Measurements from ENCODE around the gene ELAPOR2. TPM values are rescaled to one million over a fixed set of nuclear protein-coding genes. Genes with fewer than 3 reads are reported as not detected.
A peak's percentile ranks its signal among the peaks of the same experiment; 100 is the strongest.

Gene ELAPOR2
- total RNA-seq, 2 donors from 2014 or later: 67.2 to 75.7 TPM

GRCh38 chr7:87021285-87021684 lies 38.2 kb downstream of the ELAPOR2 start:
- TF ChIP-seq, protein P1, sequence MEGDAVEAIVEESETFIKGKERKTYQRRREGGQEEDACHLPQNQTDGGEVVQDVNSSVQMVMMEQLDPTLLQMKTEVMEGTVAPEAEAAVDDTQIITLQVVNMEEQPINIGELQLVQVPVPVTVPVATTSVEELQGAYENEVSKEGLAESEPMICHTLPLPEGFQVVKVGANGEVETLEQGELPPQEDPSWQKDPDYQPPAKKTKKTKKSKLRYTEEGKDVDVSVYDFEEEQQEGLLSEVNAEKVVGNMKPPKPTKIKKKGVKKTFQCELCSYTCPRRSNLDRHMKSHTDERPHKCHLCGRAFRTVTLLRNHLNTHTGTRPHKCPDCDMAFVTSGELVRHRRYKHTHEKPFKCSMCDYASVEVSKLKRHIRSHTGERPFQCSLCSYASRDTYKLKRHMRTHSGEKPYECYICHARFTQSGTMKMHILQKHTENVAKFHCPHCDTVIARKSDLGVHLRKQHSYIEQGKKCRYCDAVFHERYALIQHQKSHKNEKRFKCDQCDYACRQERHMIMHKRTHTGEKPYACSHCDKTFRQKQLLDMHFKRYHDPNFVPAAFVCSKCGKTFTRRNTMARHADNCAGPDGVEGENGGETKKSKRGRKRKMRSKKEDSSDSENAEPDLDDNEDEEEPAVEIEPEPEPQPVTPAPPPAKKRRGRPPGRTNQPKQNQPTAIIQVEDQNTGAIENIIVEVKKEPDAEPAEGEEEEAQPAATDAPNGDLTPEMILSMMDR (conservative IDR thresholded peaks at IDR 0.05): no peak
- no peak overlapping the region for H3K9ac ChIP-seq (ENCODE audit: extremely low read depth, low read length, poor library complexity, severe bottlenecking)
- Mint-ChIP-seq H3K36me3 (ENCODE audit: low read depth) (peaks cover 12% of the 10 kb centered on the region), H3K4me3 (no peak overlapping the region), H3K27ac (no peak overlapping the region), H3K9me3 (no peaks in the 10 kb centered on the region), H3K4me1 (peaks cover 8% of the 10 kb centered on the region), H3K27me3 (ENCODE audit: insufficient read depth) (no peaks in the 10 kb centered on the region)
- H3K9me3 ChIP-seq (ENCODE audit: control insufficient read depth, low read length): peaks cover 12% of the 10 kb centered on the region
- H3K27ac ChIP-seq (ENCODE audit: low read depth, low read length): peak overlapping the region; percentile 44
- no peak for DNase-seq
- no peaks in the 10 kb centered on the region for H3K27me3 ChIP-seq (ENCODE audit: control insufficient read depth, insufficient read depth, low read length, poor library complexity, severe bottlenecking)
- no peaks in the 10 kb centered on the region for H3K36me3 ChIP-seq (ENCODE audit: control insufficient read depth, insufficient read depth, low read length)
- H3K4me1 ChIP-seq (ENCODE audit: control insufficient read depth, insufficient read depth, low read length): no peaks in the 10 kb centered on the region
- no peak overlapping the region for H3K4me3 ChIP-seq (ENCODE audit: low read length)
- WGBS, 2 experiments (ENCODE audit: insufficient coverage in 1 of 2, insufficient read length in 1 of 2): 83% methylated on average over 2 of the region's 2 CpGs; no CpG with 5 or more reads in 1 of the 2 experiments

- H3K4me1 ChIP-seq (ENCODE audit: control insufficient read depth, insufficient read depth, low read length): peaks cover 4% of the 10 kb centered on the region
- H3K27ac ChIP-seq (ENCODE audit: low read depth, low read length): no peak overlapping the region
- H3K9ac ChIP-seq (ENCODE audit: extremely low read depth, low read length, poor library complexity, severe bottlenecking): no peak overlapping the region
- no peaks in the 10 kb centered on the region for H3K27me3 ChIP-seq (ENCODE audit: control insufficient read depth, insufficient read depth, low read length, poor library complexity, severe bottlenecking)
- TF ChIP-seq, protein P1 (conservative IDR thresholded peaks at IDR 0.05): no peak
- Mint-ChIP-seq H3K9me3 (no peaks in the 10 kb centered on the region), H3K27ac (no peak overlapping the region), H3K4me3 (no peak overlapping the region), H3K27me3 (ENCODE audit: insufficient read depth) (no peaks in the 10 kb centered on the region), H3K4me1 (peaks cover 15% of the 10 kb centered on the region), H3K36me3 (ENCODE audit: low read depth) (peaks cover 2% of the 10 kb centered on the region)
- DNase-seq: no peak
- 96% methylated on average over 2 of the region's 4 CpGs; no CpG with 5 or more reads in 1 of the 2 experiments for WGBS, 2 experiments (ENCODE audit: insufficient coverage in 1 of 2, insufficient read length in 1 of 2)
- no peak overlapping the region for H3K4me3 ChIP-seq (ENCODE audit: low read length)
- H3K9me3 ChIP-seq (ENCODE audit: control insufficient read depth, low read length): no peaks in the 10 kb centered on the region
- H3K36me3 ChIP-seq (ENCODE audit: control insufficient read depth, insufficient read depth, low read length): no peaks in the 10 kb centered on the region
These were observed 42.8 kb downstream of the ELAPOR2 start for GRCh38 chr7:87016606-87017005.

GRCh38 chr7:87013840-87014190 lies 45.6 kb downstream of the ELAPOR2 start:
- no peak overlapping the region for H3K4me3 Mint-ChIP-seq
- no peaks in the 10 kb centered on the region for H3K36me3 ChIP-seq (ENCODE audit: control insufficient read depth, insufficient read depth, low read length)
- 93 to 100% methylated on average over 1 to 2 of the region's 2 CpGs for WGBS, 2 experiments (ENCODE audit: insufficient coverage in 1 of 2, insufficient read length in 1 of 2)
- no peak for DNase-seq
- H3K27ac Mint-ChIP-seq: no peak overlapping the region
- H3K4me1 ChIP-seq (ENCODE audit: control insufficient read depth, insufficient read depth, low read length): peaks cover 6% of the 10 kb centered on the region
- no peaks in the 10 kb centered on the region for H3K9me3 Mint-ChIP-seq
- H3K27ac ChIP-seq (ENCODE audit: low read depth, low read length): no peak overlapping the region
- no peaks in the 10 kb centered on the region for H3K9me3 ChIP-seq (ENCODE audit: control insufficient read depth, low read length)
- H3K27me3 Mint-ChIP-seq (ENCODE audit: insufficient read depth): no peaks in the 10 kb centered on the region
- no peaks in the 10 kb centered on the region for H3K27me3 ChIP-seq (ENCODE audit: control insufficient read depth, insufficient read depth, low read length, poor library complexity, severe bottlenecking)
- H3K36me3 Mint-ChIP-seq (ENCODE audit: low read depth): peaks cover 2% of the 10 kb centered on the region
- H3K4me1 Mint-ChIP-seq: peaks cover 18% of the 10 kb centered on the region
- H3K4me3 ChIP-seq (ENCODE audit: low read length): no peak overlapping the region
- TF ChIP-seq, protein P1 (conservative IDR thresholded peaks at IDR 0.05): peak; percentile 29
- no peak overlapping the region for H3K9ac ChIP-seq (ENCODE audit: extremely low read depth, low read length, poor library complexity, severe bottlenecking)

All from endodermal cell (in vitro differentiated cells).